SU-DHL-6 (cell line): ENCODE data around the gene PNPLA3.

Source experiments
- EZH2phosphoT487 ChIP-seq: fragments of 200-600 bp; sonication (generic), shearing (Covaris generic); conservative IDR thresholded peaks from 2 replicates; pipeline ENCODE4 v1.6.1; 2018; ENCODE audit warnings: mild to moderate bottlenecking, antibody characterized with exemption, low read length, moderate library complexity, mixed read lengths
- TF ChIP-seq, protein P1 (sequence below): fragments of 200-600 bp; sonication (generic); IDR thresholded peaks from one replicate; pipeline ENCODE4 v1.5.1; 2017; ENCODE audit warnings: antibody characterized with exemption, mild to moderate bottlenecking, low read length, moderate library complexity; ENCODE audit not compliant: insufficient read depth, poor library complexity, severe bottlenecking

DNA sequence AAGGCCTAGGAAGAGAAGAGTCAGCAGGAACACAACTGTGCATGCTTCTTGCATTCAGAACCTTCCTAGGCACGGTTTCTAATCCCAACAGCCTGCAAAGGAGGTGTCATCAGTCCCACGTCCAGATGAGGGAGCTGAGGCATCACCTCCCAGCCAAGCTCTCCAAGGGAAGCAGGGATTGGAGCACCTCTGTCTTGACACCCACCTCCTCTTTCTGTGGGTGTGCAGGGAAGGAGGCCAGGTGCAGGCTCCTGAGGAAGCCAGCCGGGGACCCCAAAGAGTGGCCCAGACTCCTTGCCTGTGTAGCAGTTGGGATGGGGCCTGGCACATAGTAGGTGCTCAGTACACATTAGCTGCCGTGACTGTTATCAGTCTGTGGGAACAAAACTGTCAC lies 33.7 kb upstream of the PNPLA3 start:
- TF ChIP-seq EZH2phosphoT487: no peak
- TF ChIP-seq, protein P1, sequence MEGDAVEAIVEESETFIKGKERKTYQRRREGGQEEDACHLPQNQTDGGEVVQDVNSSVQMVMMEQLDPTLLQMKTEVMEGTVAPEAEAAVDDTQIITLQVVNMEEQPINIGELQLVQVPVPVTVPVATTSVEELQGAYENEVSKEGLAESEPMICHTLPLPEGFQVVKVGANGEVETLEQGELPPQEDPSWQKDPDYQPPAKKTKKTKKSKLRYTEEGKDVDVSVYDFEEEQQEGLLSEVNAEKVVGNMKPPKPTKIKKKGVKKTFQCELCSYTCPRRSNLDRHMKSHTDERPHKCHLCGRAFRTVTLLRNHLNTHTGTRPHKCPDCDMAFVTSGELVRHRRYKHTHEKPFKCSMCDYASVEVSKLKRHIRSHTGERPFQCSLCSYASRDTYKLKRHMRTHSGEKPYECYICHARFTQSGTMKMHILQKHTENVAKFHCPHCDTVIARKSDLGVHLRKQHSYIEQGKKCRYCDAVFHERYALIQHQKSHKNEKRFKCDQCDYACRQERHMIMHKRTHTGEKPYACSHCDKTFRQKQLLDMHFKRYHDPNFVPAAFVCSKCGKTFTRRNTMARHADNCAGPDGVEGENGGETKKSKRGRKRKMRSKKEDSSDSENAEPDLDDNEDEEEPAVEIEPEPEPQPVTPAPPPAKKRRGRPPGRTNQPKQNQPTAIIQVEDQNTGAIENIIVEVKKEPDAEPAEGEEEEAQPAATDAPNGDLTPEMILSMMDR: no peak
